Measurements from ENCODE around the gene TRAF3IP3.

TRAF3IP3 gene

GRCh38 chr1:209783386-209783785 lies 27.5 kb downstream of the TRAF3IP3 start:
- DNase-seq = no peak
- H4K8ac ChIP-seq (ENCODE audit: low read length) = no peak overlapping the region
- peak overlapping the region in 1 of 2 experiments; percentile 98 for H3K4me3 ChIP-seq (ENCODE audit: insufficient read depth in 1 of 2, low read depth in 1 of 2, low read length in 2 of 2)
- H2BK120ac ChIP-seq (ENCODE audit: low read depth, low read length) = no peak overlapping the region
- H2BK15ac ChIP-seq (ENCODE audit: low read depth, poor library complexity, severe bottlenecking) = no peak overlapping the region
- H3K4ac ChIP-seq (ENCODE audit: low read depth in 1 of 2, low read length in 2 of 2) = no peak overlapping the region
- no peak overlapping the region for H4K91ac ChIP-seq (ENCODE audit: low read length)
- peaks cover 30% of the 10 kb centered on the region for H3K79me1 ChIP-seq (replicated peaks; ENCODE audit: low read length, poor library complexity, severe bottlenecking)
- no peak overlapping the region for H3K18ac ChIP-seq (ENCODE audit: low read depth in 1 of 2, low read length in 2 of 2)
- H2AK5ac ChIP-seq (ENCODE audit: low read length, severe bottlenecking) = no peak overlapping the region
- H3K9ac ChIP-seq (ENCODE audit: low read length) = peak overlapping the region; percentile 97
- peaks cover 0 to 8% of the 10 kb centered on the region in 2 experiments for H3K36me3 ChIP-seq (ENCODE audit: control insufficient read depth in 1 of 2, insufficient read depth in 2 of 2, low read depth in 1 of 2, low read length in 2 of 2)
- no peak overlapping the region for H2AFZ ChIP-seq (ENCODE audit: low read depth, low read length)
- no peak overlapping the region for H3K4me2 ChIP-seq (ENCODE audit: low read length, poor library complexity, severe bottlenecking)
- no peaks in the 10 kb centered on the region for H3K9me3 ChIP-seq (ENCODE audit: control insufficient read depth, low read length)
- H3K27me3 ChIP-seq (ENCODE audit: control insufficient read depth in 1 of 2, insufficient read depth in 1 of 2, low read length in 2 of 2) = peaks cover 0 to 17% of the 10 kb centered on the region in 2 experiments
- no peak overlapping the region for H2BK5ac ChIP-seq (ENCODE audit: low read depth, low read length, poor library complexity, severe bottlenecking)
- H2BK12ac ChIP-seq (ENCODE audit: low read length in 2 of 2) = no peak overlapping the region
- WGBS = 90% methylated on average over 6 of the region's 6 CpGs
- H3K23ac ChIP-seq (ENCODE audit: low read length in 2 of 2) = no peak overlapping the region
- no peak overlapping the region for H3K14ac ChIP-seq (ENCODE audit: low read length in 2 of 2)
- peaks cover 8% of the 10 kb centered on the region for H3K4me1 ChIP-seq (ENCODE audit: control insufficient read depth, insufficient read depth, low read depth, low read length)
- H3K27ac ChIP-seq (ENCODE audit: low read length, poor library complexity, severe bottlenecking) = no peak overlapping the region

GRCh38 chr1:209784265-209785169 lies 28.7 kb downstream of the TRAF3IP3 start, which contains the start of gene C1orf74:
TSS of gene C1orf74 (minus strand) at chr1:209784559. CDS start at chr1:209783634, 925 bp downstream.
- WGBS = 2% methylated on average over 46 of the region's 48 CpGs
- Histone ChIP-seq H3K23ac (ENCODE audit: low read length in 2 of 2) (no peak within 1 kb of the TSS), H4K91ac (ENCODE audit: low read length) (peak within 1 kb of the TSS; percentile 30), H3K27ac (ENCODE audit: low read length, poor library complexity, severe bottlenecking) (peak within 1 kb of the TSS; percentile 53), H4K8ac (ENCODE audit: low read length) (peak within 1 kb of the TSS; percentile 93), H3K9ac (ENCODE audit: low read length) (peak within 1 kb of the TSS; percentile 97), H3K27me3 (ENCODE audit: control insufficient read depth in 1 of 2, insufficient read depth in 1 of 2, low read length in 2 of 2) (peaks cover 0 to 28% of the 10 kb centered on the region in 2 experiments), H2BK5ac (ENCODE audit: low read depth, low read length, poor library complexity, severe bottlenecking) (peak within 1 kb of the TSS; percentile 24), H3K4me2 (ENCODE audit: low read length, poor library complexity, severe bottlenecking) (peak within 1 kb of the TSS; percentile 78), H2BK12ac (ENCODE audit: low read length in 2 of 2) (no peak within 1 kb of the TSS), H2AFZ (ENCODE audit: low read depth, low read length) (peak within 1 kb of the TSS; percentile 78), H2BK120ac (ENCODE audit: low read depth, low read length) (no peak within 1 kb of the TSS), H3K4ac (ENCODE audit: low read depth in 1 of 2, low read length in 2 of 2) (peak within 1 kb of the TSS; percentile 5 to 87), H3K4me3 (ENCODE audit: insufficient read depth in 1 of 2, low read depth in 1 of 2, low read length in 2 of 2) (peak within 1 kb of the TSS; percentile 77 to 98), H3K4me1 (ENCODE audit: control insufficient read depth, insufficient read depth, low read depth, low read length) (peaks cover 8% of the 10 kb centered on the region), H3K18ac (ENCODE audit: low read depth in 1 of 2, low read length in 2 of 2) (peak within 1 kb of the TSS; percentile 74 to 90), H2AK5ac (ENCODE audit: low read length, severe bottlenecking) (peak within 1 kb of the TSS; percentile 41), H3K9me3 (ENCODE audit: control insufficient read depth, low read length) (no peaks in the 10 kb centered on the region), H3K79me1 (replicated peaks; ENCODE audit: low read length, poor library complexity, severe bottlenecking) (peaks cover 30% of the 10 kb centered on the region), H3K36me3 (ENCODE audit: control insufficient read depth in 1 of 2, insufficient read depth in 2 of 2, low read depth in 1 of 2, low read length in 2 of 2) (peaks cover 0 to 8% of the 10 kb centered on the region in 2 experiments), H2BK15ac (ENCODE audit: low read depth, poor library complexity, severe bottlenecking) (no peak within 1 kb of the TSS), H3K14ac (ENCODE audit: low read length in 2 of 2) (no peak within 1 kb of the TSS)
- peak; percentile 97 for DNase-seq

- DNase-seq = no peak
- H2BK120ac ChIP-seq (ENCODE audit: low read depth, low read length) = no peak overlapping the region
- no peaks in the 10 kb centered on the region for H3K9me3 ChIP-seq (ENCODE audit: control insufficient read depth, low read length)
- H2BK12ac ChIP-seq (ENCODE audit: low read length in 2 of 2) = no peak overlapping the region
- no peak overlapping the region for H3K4me3 ChIP-seq (ENCODE audit: insufficient read depth in 1 of 2, low read depth in 1 of 2, low read length in 2 of 2)
- H2AFZ ChIP-seq (ENCODE audit: low read depth, low read length) = no peak overlapping the region
- peaks cover 0 to 38% of the 10 kb centered on the region in 2 experiments for H3K27me3 ChIP-seq (ENCODE audit: control insufficient read depth in 1 of 2, insufficient read depth in 1 of 2, low read length in 2 of 2)
- H4K91ac ChIP-seq (ENCODE audit: low read length) = no peak overlapping the region
- H3K23ac ChIP-seq (ENCODE audit: low read length in 2 of 2) = no peak overlapping the region
- H3K9ac ChIP-seq (ENCODE audit: low read length) = no peak overlapping the region
- H3K36me3 ChIP-seq (ENCODE audit: control insufficient read depth in 1 of 2, insufficient read depth in 2 of 2, low read depth in 1 of 2, low read length in 2 of 2) = peaks cover 3 to 8% of the 10 kb centered on the region in 2 experiments
- no peak overlapping the region for H2AK5ac ChIP-seq (ENCODE audit: low read length, severe bottlenecking)
- no peak overlapping the region for H3K27ac ChIP-seq (ENCODE audit: low read length, poor library complexity, severe bottlenecking)
- WGBS = 100% methylated on average over 4 of the region's 4 CpGs
- H2BK5ac ChIP-seq (ENCODE audit: low read depth, low read length, poor library complexity, severe bottlenecking) = no peak overlapping the region
- H3K4me2 ChIP-seq (ENCODE audit: low read length, poor library complexity, severe bottlenecking) = no peak overlapping the region
- peaks cover 29% of the 10 kb centered on the region for H3K79me1 ChIP-seq (replicated peaks; ENCODE audit: low read length, poor library complexity, severe bottlenecking)
- no peak overlapping the region for H3K14ac ChIP-seq (ENCODE audit: low read length in 2 of 2)
- H3K4me1 ChIP-seq (ENCODE audit: control insufficient read depth, insufficient read depth, low read depth, low read length) = peaks cover 8% of the 10 kb centered on the region
- no peak overlapping the region for H3K18ac ChIP-seq (ENCODE audit: low read depth in 1 of 2, low read length in 2 of 2)
- H4K8ac ChIP-seq (ENCODE audit: low read length) = no peak overlapping the region
- H2BK15ac ChIP-seq (ENCODE audit: low read depth, poor library complexity, severe bottlenecking) = no peak overlapping the region
- no peak overlapping the region for H3K4ac ChIP-seq (ENCODE audit: low read depth in 1 of 2, low read length in 2 of 2)
These were observed 29.7 kb downstream of the TRAF3IP3 start for GRCh38 chr1:209785592-209785991.

- peaks cover 0 to 44% of the 10 kb centered on the region in 2 experiments for H3K27me3 ChIP-seq (ENCODE audit: control insufficient read depth in 1 of 2, insufficient read depth in 1 of 2, low read length in 2 of 2)
- H3K4me2 ChIP-seq (ENCODE audit: low read length, poor library complexity, severe bottlenecking) = no peak overlapping the region
- H2BK15ac ChIP-seq (ENCODE audit: low read depth, poor library complexity, severe bottlenecking) = no peak overlapping the region
- H3K9ac ChIP-seq (ENCODE audit: low read length) = no peak overlapping the region
- no peak overlapping the region for H3K27ac ChIP-seq (ENCODE audit: low read length, poor library complexity, severe bottlenecking)
- no peak for DNase-seq
- no peak overlapping the region for H3K4me3 ChIP-seq (ENCODE audit: insufficient read depth in 1 of 2, low read depth in 1 of 2, low read length in 2 of 2)
- peaks cover 28% of the 10 kb centered on the region for H3K79me1 ChIP-seq (replicated peaks; ENCODE audit: low read length, poor library complexity, severe bottlenecking)
- H2AFZ ChIP-seq (ENCODE audit: low read depth, low read length) = no peak overlapping the region
- H4K91ac ChIP-seq (ENCODE audit: low read length) = no peak overlapping the region
- no peak overlapping the region for H3K18ac ChIP-seq (ENCODE audit: low read depth in 1 of 2, low read length in 2 of 2)
- no peak overlapping the region for H4K8ac ChIP-seq (ENCODE audit: low read length)
- peaks cover 5 to 8% of the 10 kb centered on the region in 2 experiments for H3K36me3 ChIP-seq (ENCODE audit: control insufficient read depth in 1 of 2, insufficient read depth in 2 of 2, low read depth in 1 of 2, low read length in 2 of 2)
- no peak overlapping the region for H3K14ac ChIP-seq (ENCODE audit: low read length in 2 of 2)
- 74% methylated on average over 4 of the region's 4 CpGs for WGBS
- H3K9me3 ChIP-seq (ENCODE audit: control insufficient read depth, low read length) = no peaks in the 10 kb centered on the region
- H3K23ac ChIP-seq (ENCODE audit: low read length in 2 of 2) = no peak overlapping the region
- no peak overlapping the region for H2AK5ac ChIP-seq (ENCODE audit: low read length, severe bottlenecking)
- no peak overlapping the region for H2BK5ac ChIP-seq (ENCODE audit: low read depth, low read length, poor library complexity, severe bottlenecking)
- peaks cover 10% of the 10 kb centered on the region for H3K4me1 ChIP-seq (ENCODE audit: control insufficient read depth, insufficient read depth, low read depth, low read length)
- no peak overlapping the region for H3K4ac ChIP-seq (ENCODE audit: low read depth in 1 of 2, low read length in 2 of 2)
- H2BK120ac ChIP-seq (ENCODE audit: low read depth, low read length) = no peak overlapping the region
- H2BK12ac ChIP-seq (ENCODE audit: low read length in 2 of 2) = no peak overlapping the region
These were observed 30.3 kb downstream of the TRAF3IP3 start for GRCh38 chr1:209786146-209786545.

Data from mesenchymal stem cell (in vitro differentiated cells and primary cell).